GM20000 (cell line): ENCODE data around the gene GIMAP6.
A peak's percentile ranks its signal among the peaks of the same experiment; 100 is the strongest.
"Not testable (repeated sequence)": the region's sequence is repeated elsewhere in the genome, so short reads cannot be mapped to it uniquely, and the experiment has no call there.

Experiments
- DNase-seq: peaks from one replicate; pipeline ENCODE4 v3.0.0; 2012; ENCODE audit warnings: low spot score
- TF ChIP-seq, protein P1 (sequence below): IDR thresholded peaks from 2 replicates; pipeline ENCODE4 v1.5.1; 2012; ENCODE audit warnings: mild to moderate bottlenecking, control low read depth; ENCODE audit errors: extremely low read depth, missing control alignments

GIMAP6 gene

DNA sequence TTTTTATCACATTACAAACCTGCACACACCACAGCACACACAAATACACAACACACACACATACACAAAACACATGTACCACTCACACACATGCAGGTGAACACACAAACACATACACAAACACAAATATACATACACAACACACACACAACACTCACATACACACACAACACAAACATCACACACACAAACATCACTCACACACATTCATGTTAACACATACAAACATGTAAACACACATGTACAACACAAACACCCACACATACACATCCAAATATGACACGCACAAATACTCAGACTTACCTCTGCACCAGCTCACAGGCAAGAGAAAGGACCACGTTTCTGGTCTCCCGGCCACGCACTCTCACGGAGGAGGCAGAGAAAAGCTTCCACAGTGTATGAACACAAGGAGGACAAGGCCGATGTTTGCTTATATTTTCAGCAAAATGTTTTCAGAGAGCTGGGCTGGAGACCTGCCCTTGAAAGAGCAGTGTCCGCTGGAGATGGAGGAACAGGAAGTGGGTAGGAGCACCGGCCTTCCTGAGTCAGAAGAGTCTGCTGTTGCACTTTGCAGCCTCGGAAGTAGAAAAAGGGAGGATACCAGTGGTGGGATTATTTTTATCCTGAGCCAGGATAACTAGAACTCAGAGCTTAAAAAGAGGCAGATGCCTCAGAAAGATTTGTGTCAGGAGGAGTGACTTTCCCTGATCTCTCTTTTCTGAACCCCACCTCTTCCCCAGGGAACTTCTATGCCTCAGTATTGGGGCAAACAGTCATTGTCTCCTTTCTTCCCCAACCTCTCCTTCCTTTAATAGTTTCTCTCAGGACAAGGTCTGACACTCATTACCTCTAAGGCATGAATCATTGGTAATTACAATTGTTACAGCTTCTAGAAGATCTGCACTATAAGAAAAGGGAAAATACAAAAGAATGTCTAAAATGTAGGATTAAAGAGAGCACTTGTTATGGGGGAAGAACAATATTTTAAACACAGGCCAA is at the start of gene GIMAP6:
Gene GIMAP6, minus strand, starts transcription at position 520 of the 999 bp plus-strand sequence. CDS start 2,243 bp downstream, outside the sequence.
- peak; percentile 53 for DNase-seq
- TF ChIP-seq, protein P1, sequence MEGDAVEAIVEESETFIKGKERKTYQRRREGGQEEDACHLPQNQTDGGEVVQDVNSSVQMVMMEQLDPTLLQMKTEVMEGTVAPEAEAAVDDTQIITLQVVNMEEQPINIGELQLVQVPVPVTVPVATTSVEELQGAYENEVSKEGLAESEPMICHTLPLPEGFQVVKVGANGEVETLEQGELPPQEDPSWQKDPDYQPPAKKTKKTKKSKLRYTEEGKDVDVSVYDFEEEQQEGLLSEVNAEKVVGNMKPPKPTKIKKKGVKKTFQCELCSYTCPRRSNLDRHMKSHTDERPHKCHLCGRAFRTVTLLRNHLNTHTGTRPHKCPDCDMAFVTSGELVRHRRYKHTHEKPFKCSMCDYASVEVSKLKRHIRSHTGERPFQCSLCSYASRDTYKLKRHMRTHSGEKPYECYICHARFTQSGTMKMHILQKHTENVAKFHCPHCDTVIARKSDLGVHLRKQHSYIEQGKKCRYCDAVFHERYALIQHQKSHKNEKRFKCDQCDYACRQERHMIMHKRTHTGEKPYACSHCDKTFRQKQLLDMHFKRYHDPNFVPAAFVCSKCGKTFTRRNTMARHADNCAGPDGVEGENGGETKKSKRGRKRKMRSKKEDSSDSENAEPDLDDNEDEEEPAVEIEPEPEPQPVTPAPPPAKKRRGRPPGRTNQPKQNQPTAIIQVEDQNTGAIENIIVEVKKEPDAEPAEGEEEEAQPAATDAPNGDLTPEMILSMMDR, result no peak

DNA sequence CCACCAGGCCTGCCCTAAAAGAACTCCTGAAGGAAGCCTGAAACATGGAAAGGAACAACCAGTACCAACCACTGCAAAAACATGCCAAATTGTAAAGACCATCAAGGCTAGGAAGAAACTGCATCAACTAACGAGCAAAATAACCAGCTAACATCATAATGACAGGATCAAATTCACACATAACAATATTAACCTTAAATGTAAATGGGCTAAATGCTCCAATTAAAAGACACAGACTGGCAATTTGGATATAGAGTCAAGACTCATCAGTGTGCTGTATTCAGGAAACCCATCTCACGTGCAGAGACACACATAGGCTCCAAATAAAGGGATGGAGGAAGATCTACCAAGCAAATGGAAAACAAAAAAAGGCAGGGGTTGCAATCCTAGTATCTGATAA is 48.2 kb upstream of the GIMAP6 start:
- DNase-seq, result not testable (repeated sequence)

DNA sequence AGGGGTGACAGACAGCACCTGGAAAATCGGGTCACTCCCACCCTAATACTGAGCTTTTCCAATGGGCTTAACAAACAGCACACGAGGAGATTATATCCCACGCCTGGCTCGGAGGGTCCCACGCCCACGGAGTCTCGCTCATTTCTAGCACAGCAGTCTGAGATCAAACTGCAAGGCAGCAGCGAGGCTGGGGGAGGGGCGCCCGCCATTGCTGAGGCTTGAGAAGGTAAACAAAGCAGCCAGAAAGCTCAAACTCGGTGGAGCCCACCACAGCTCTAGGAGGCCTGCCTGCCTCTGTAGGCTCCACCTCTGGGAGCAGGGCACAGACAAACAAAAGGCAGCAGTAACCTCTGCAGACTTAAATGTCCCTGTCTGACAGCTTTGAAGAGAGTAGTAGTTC is 46.4 kb upstream of the GIMAP6 start:
- not testable (repeated sequence) for DNase-seq

DNA sequence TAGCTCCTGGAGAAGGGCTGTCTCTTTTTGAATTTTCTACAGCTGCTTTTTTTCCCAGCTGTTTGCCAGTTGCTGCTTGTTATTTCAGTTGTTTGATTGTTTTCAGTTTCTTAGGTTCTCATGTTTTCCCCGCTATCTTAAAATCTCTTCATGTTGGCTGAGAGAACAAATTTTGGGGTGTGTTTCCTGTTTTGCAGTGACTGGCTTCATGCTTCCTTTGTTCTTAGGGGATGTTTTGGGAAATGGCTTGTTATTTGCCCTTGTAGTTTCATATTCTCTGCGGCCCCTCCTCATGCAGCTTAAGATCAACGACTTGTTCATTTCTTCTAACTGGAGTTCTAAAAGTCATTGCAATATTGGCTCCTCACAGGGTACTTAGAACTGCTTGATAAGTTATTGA is 44.7 kb upstream of the GIMAP6 start:
- not testable (repeated sequence) for DNase-seq

DNA sequence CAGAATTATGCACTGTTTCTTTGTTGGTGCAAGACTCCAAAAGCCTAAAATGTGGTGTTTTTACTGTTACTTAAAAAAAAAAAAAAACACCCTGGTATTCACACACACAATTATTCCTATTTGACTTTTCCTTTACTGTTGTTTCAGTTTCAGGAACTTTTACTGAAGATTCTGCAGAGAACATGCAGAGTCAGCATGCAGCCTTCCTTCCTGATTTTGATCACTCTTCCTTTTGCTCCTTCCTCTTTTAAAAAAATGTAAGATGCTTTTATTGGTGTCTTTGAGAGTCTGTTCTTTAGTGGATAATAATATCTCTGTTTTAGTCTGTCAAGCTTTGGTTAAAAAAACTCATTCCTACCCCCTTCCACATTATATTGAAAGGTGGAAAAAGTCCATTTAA is 44.1 kb upstream of the GIMAP6 start:
- not testable (repeated sequence) for DNase-seq

DNA sequence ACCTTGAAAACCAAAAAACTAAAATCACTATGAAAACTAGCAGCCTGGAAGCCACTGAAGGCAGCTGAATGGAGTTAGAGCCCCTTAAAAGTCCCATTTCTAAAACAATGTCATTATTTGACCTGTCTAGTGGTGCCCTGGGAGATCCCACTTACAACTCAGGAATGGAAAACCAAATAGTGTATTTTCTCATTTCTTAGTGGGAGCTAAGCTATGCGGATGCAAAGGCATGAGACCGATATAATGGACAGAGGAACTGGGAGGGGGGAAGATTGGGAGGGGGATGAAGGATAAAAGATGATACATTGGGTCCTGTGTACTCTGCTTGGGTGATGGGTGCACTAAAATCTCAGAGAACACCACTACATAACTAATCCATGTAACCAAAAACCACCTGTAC is 43.5 kb upstream of the GIMAP6 start:
- TF ChIP-seq, protein P1, result no peak
- DNase-seq, result no peak

DNA sequence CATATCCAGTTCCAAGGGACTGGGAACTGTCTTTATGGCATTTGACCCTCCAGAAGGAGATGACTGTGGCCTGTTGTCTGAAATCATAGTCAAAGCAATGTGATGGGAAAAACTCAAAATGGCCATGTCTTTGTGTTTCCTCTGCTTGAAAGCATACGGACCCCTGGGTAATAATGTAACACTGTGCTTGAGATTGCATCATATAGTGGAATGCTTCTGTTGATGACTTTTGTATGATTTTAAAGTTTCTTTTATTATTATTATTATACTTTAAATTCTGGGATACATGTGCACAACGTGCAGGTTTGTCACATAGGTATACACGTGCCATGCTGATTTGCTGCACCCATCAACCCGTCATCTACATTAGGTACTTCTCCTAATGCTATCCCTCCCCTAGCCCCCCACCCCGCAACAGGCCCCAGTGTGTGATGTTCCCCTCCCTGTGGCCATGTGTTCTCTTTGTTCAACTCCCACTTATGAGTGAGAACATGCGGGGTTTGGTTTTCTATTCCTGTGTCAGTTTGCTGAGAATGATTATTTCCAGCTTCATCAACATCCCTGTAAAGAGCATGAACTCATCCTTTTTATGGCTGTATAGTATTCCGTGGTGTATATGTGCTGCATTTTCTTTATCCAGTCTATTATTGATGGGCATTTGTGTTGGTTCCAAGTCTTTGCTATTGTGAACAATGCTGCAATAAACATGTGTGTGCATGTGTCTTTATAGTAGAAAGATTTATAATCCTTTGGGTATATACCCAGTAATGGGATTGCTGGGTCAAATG is 39.8 kb upstream of the GIMAP6 start:
- not testable (repeated sequence) for DNase-seq

DNA sequence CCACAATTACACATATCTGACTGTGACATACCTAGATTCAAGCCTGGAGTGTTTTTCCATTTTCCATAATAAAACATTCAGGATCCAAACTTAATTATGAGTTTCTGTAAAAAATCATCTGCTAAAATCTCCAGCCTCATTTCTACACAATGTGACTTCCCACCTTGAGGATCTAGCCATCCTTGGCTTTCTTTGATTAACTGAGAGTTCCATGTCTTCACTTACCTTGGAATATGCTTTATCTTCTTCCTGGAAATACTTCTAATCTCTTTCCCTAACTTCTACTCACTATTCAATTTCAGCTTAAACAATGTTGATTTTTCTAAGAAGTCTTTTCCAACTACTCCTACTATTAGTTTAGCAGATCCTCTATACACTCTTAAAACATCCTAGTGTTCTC is 36.8 kb upstream of the GIMAP6 start:
- TF ChIP-seq, protein P1, result no peak
- no peak for DNase-seq

DNA sequence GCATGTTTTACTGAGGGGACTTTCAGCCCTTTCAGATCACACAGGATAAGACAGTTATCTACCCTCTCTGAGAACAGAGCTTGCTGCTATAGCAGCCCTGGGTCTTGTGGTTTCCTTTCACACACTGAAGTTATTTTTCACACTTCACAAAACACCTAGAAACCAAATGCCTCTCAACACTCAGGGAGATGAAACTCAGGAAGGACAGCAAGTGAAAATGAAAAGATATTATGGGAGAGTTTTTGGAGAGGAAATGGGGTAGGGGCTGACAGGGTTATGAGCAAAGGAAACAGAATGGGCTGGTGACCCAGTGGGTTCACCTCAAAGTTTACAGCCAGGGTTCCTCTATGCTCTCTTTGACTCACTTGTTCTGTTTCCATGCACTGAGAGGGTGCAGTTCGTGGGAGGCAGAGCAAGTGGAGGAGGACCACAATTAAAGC is 36.3 kb upstream of the GIMAP6 start:
- DNase-seq, result peak; percentile 70

More for the DNA sequence above, 36.3 kb upstream of the GIMAP6 start:
- TF ChIP-seq, protein P1, result no peak
